Neuronal stem cell (in vitro differentiated cells): ENCODE measurements around the gene PNMA8B.

Experiments used
- DNase-seq: peaks from one replicate; pipeline ENCODE4 v3.0.0-alpha.2; 2013; ENCODE audit warnings: low spot score
- H2AFZ ChIP-seq: one replicate; pipeline ENCODE4 v1.6.1; 2013; ENCODE audit warnings: mild to moderate bottlenecking, low read length, inconsistent platforms
- H2AK5ac ChIP-seq: 2 replicates; pipeline ENCODE4 v1.6.1; 2013; ENCODE audit warnings: low read depth, mild to moderate bottlenecking, inconsistent platforms, low read length, moderate library complexity, mixed read lengths
- H2BK120ac ChIP-seq: 2 replicates; pipeline ENCODE4 v1.6.1; 2013; ENCODE audit warnings: low read depth, mild to moderate bottlenecking, inconsistent platforms, low read length, moderate library complexity, mixed read lengths
- H2BK12ac ChIP-seq: one replicate; pipeline ENCODE4 v1.6.1; 2013; ENCODE audit warnings: low read length, inconsistent platforms
- H2BK15ac ChIP-seq: 2 replicates; pipeline ENCODE4 v1.6.1; 2013; ENCODE audit warnings: mild to moderate bottlenecking, low read length, inconsistent platforms, mixed read lengths
- H2BK5ac ChIP-seq: one replicate; pipeline ENCODE4 v1.6.1; 2013; ENCODE audit warnings: inconsistent platforms, mild to moderate bottlenecking, low read length, moderate library complexity
- H3K14ac ChIP-seq: one replicate; pipeline ENCODE4 v1.6.1; 2013; ENCODE audit warnings: low read length, inconsistent platforms
- H3K18ac ChIP-seq: 2 replicates; pipeline ENCODE4 v1.6.1; 2013; ENCODE audit warnings: low read length, inconsistent platforms
- H3K23ac ChIP-seq: 2 replicates; pipeline ENCODE4 v1.6.1; 2013; ENCODE audit warnings: low read depth, mild to moderate bottlenecking, mixed read lengths, low read length, inconsistent platforms; ENCODE audit not compliant: poor library complexity
- H3K27ac ChIP-seq: replicated peaks from 3 replicates; pipeline ENCODE4 v1.5.1; 2013; ENCODE audit warnings: low read length, inconsistent platforms
- H3K27me3 ChIP-seq, 3 experiments: 2 replicates each; pipeline ENCODE4 v1.6.1; 2013; ENCODE audit warnings: low read length in 3 of 3, mild to moderate bottlenecking in 2 of 3, inconsistent platforms in 1 of 3, low read depth in 1 of 3, mixed read lengths in 1 of 3, moderate library complexity in 1 of 3; ENCODE audit not compliant: control insufficient read depth in 3 of 3, insufficient read depth in 3 of 3
- H3K36me3 ChIP-seq, 2 donors: replicated peaks in 1 of 2; 2 replicates each; pipeline ENCODE4 v1.6.1; 2013; ENCODE audit warnings: low read length in 2 of 2; ENCODE audit not compliant: control insufficient read depth in 2 of 2, insufficient read depth in 2 of 2
- H3K4ac ChIP-seq: 2 replicates; pipeline ENCODE4 v1.6.1; 2013; ENCODE audit warnings: inconsistent platforms, mild to moderate bottlenecking, low read length, moderate library complexity
- H3K4me1 ChIP-seq, 2 donors: 1 replicate in 1 of 2; 2 replicates in 1 of 2; pipeline ENCODE4 v1.6.1; 2013; ENCODE audit warnings: low read length in 2 of 2, low read depth in 1 of 2; ENCODE audit not compliant: control insufficient read depth in 2 of 2, insufficient read depth in 1 of 2
- H3K4me2 ChIP-seq: one replicate; pipeline ENCODE4 v1.6.1; 2013; ENCODE audit warnings: mild to moderate bottlenecking, low read length, inconsistent platforms; ENCODE audit not compliant: insufficient read depth, poor library complexity, severe bottlenecking
- H3K4me3 ChIP-seq, 2 donors: 2 replicates each; pipeline ENCODE4 v1.5.1; 2013; ENCODE audit warnings: low read length in 2 of 2, mild to moderate bottlenecking in 2 of 2, inconsistent platforms in 1 of 2, moderate library complexity in 1 of 2
- H3K79me1 ChIP-seq: one replicate; pipeline ENCODE4 v1.6.1; 2013; ENCODE audit warnings: low read depth, mild to moderate bottlenecking, inconsistent platforms, low read length, moderate library complexity
- H3K9ac ChIP-seq: one replicate; pipeline ENCODE4 v1.6.1; 2013; ENCODE audit warnings: mild to moderate bottlenecking, low read depth, low read length, inconsistent platforms; ENCODE audit not compliant: poor library complexity
- H3K9me3 ChIP-seq, 2 donors: replicated peaks in 1 of 2; 2 replicates each; pipeline versions ENCODE3 to v1.6.1; 2013; ENCODE audit warnings: low read length in 2 of 2, mild to moderate bottlenecking in 2 of 2, inconsistent platforms in 1 of 2, low read depth in 1 of 2, mixed read lengths in 1 of 2, moderate library complexity in 1 of 2; ENCODE audit not compliant: control insufficient read depth in 2 of 2, insufficient read depth in 1 of 2
- H4K8ac ChIP-seq: one replicate; pipeline ENCODE4 v1.6.1; 2013; ENCODE audit warnings: low read depth, mild to moderate bottlenecking, inconsistent platforms, low read length, moderate library complexity
- H4K91ac ChIP-seq: one replicate; pipeline ENCODE4 v1.6.1; 2013; ENCODE audit warnings: low read length, low read depth, mild to moderate bottlenecking, inconsistent platforms; ENCODE audit not compliant: poor library complexity
- WGBS, 2 donors: extraction: QIAGEN DNeasy Blood & Tissue Kit; methylation state at CpG; one replicate each; pipeline ENCODE4 v1.1.7; 2013; ENCODE audit warnings: missing lambda C conversion rate in 2 of 2, mixed read lengths in 1 of 2; ENCODE audit not compliant: insufficient read length in 2 of 2, insufficient replicate concordance in 1 of 2; ENCODE audit errors: extremely low coverage in 2 of 2; 5-methylcytosine and 5-hydroxymethylcytosine counted together

PNMA8B gene

DNA sequence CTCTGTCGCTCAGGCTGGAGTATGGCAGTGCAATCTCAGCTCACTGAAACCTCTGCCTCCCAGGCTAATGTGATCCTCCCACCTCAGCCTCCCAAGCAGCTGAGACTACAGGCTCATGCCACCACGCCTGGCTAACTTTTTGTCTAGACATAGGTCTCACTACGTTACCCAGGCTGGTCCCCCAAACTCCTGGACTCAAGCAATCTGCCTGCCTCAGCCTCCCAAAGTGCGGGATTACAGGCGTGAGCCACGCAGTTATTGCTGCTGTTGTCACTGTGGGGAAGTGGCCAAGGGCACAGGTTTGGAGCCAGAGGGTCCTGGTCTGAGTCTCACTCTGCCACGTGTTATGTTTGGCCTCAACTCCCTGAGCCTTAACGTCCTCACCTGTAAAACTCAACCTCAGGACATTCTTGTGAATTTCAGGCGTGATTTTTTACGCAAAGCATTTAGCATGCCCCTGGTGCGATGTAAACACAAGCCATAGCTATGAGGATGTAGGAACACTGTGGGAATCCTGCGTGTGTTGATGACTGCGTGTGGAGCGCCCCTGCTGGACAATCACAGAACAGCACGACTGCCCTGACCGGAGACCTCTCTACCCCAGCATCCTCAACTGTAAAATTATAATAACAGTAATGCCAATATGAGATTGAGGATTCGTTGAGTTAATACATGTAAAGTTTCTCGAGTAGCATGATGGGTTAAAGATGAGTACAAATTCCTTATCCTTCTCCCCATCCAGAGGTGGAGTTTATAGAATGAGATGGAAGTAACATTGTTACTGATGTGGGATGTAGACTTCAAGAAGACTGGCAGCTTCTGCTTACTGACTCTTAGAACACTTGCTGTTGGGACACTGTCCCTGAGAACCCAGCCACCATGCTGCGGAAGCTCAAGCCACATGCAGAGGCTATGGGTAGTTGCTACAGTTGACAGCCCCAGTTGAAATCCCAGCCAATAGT is 41.8 kb upstream of the PNMA8B start:
- Histone ChIP-seq H3K4ac (no peak overlapping the region), H3K18ac (no peak overlapping the region), H3K27me3 (no peaks in the 10 kb centered on the region), H3K4me1 (peaks cover 12 to 16% of the 10 kb centered on the region in 2 donors), H3K79me1 (no peaks in the 10 kb centered on the region), H4K8ac (no peak overlapping the region), H3K9ac (no peak overlapping the region), H2BK120ac (no peak overlapping the region), H2BK5ac (no peak overlapping the region), H3K36me3 (no peaks in the 10 kb centered on the region), H2AFZ (no peak overlapping the region), H2AK5ac (no peak overlapping the region), H4K91ac (no peak overlapping the region), H3K9me3 (no peaks in the 10 kb centered on the region), H3K23ac (no peak overlapping the region), H3K27ac (no peak overlapping the region), H3K14ac (no peak overlapping the region), H2BK12ac (no peak overlapping the region), H2BK15ac (no peak overlapping the region), H3K4me3 (no peak overlapping the region), H3K4me2 (no peak overlapping the region)
- no CpG with 5 or more reads among the region's 19 CpGs for WGBS, 2 donors
- no peak for DNase-seq

DNA sequence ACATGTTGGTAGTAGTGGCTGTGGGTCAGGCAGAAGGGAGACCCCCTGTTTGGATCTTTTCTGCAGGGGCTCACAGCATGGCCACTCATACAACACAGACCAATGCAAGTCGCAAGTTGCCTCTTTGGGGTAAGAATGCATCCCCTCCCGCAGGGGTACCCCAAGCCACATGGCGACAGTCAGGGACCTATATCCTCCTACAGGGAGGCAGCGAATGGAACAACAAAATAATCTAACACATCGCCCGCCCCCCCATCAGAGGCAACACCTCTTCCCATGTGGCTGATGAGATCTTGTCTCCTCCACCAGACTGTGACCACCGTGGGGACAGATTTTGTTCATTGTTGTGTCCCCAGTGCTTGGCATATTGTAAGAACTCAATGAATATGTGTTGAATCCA is 40.7 kb upstream of the PNMA8B start:
- H2AFZ ChIP-seq: no peak overlapping the region
- H3K4me1 ChIP-seq: peaks cover 12 to 16% of the 10 kb centered on the region in 2 donors
- DNase-seq: no peak
- H3K18ac ChIP-seq: no peak overlapping the region
- H3K27me3 ChIP-seq: no peaks in the 10 kb centered on the region
- H3K79me1 ChIP-seq: no peaks in the 10 kb centered on the region
- H3K9ac ChIP-seq: no peak overlapping the region
- WGBS, 2 donors: no CpG with 5 or more reads among the region's 7 CpGs
- H3K4me2 ChIP-seq: no peak overlapping the region
- no peak overlapping the region for H3K4ac ChIP-seq
- no peak overlapping the region for H3K23ac ChIP-seq
- no peak overlapping the region for H2AK5ac ChIP-seq
- no peak overlapping the region for H2BK5ac ChIP-seq
- H4K91ac ChIP-seq: no peak overlapping the region
- H2BK12ac ChIP-seq: no peak overlapping the region
- H3K14ac ChIP-seq: no peak overlapping the region
- no peak overlapping the region for H3K4me3 ChIP-seq
- no peak overlapping the region for H2BK120ac ChIP-seq
- no peaks in the 10 kb centered on the region for H3K9me3 ChIP-seq
- H3K27ac ChIP-seq: no peak overlapping the region
- H3K36me3 ChIP-seq: no peaks in the 10 kb centered on the region
- no peak overlapping the region for H2BK15ac ChIP-seq
- no peak overlapping the region for H4K8ac ChIP-seq

DNA sequence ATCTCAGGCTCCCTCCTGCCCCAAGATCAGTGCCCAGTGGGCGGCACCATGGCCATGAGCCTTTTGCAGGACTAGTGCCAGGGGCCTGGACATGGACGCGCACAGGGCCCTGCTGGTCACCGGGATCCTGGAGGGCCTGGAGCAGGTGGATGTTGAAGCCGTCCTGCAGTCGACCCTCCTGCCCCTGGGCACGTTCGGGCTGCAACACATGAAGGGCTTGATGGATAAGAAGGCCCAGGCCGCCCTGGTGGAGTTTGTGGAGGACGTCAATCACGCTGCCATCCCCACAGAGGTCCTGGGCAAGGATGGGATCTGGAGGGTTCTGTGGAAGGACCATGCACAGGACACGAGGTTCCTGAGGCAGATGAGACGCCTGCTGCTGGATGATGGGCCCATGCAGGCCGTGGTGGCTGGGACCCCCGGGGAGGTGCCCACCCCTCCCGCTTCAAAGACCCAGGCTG is 38.0 kb upstream of the PNMA8B start:
- no peak overlapping the region for H4K8ac ChIP-seq
- peak overlapping the region; percentile 25 for H3K23ac ChIP-seq
- H3K9me3 ChIP-seq: no peaks in the 10 kb centered on the region
- H3K9ac ChIP-seq: no peak overlapping the region
- no peaks in the 10 kb centered on the region for H3K79me1 ChIP-seq
- H3K27me3 ChIP-seq: peaks cover 0 to 1% (median 0%) of the 10 kb centered on the region in 3 experiments
- H3K4ac ChIP-seq: peak overlapping the region; percentile 8
- H2AFZ ChIP-seq: no peak overlapping the region
- H3K4me2 ChIP-seq: no peak overlapping the region
- no peak for DNase-seq
- no peak overlapping the region for H2BK120ac ChIP-seq
- peak overlapping the region; percentile 76 for H2BK12ac ChIP-seq
- H3K36me3 ChIP-seq: no peaks in the 10 kb centered on the region
- peak overlapping the region; percentile 31 for H2BK5ac ChIP-seq
- H3K4me1 ChIP-seq: peaks cover 18 to 19% of the 10 kb centered on the region in 2 donors
- no CpG with 5 or more reads among the region's 16 CpGs for whole genome bisulfite sequencing, 2 donors
- no peak overlapping the region for H3K4me3 ChIP-seq
- peak overlapping the region; percentile 44 for H3K14ac ChIP-seq
- no peak overlapping the region for H4K91ac ChIP-seq
- H3K27ac ChIP-seq: no peak overlapping the region
- H2AK5ac ChIP-seq: peak overlapping the region; percentile 68
- H2BK15ac ChIP-seq: peak overlapping the region; percentile 60
- H3K18ac ChIP-seq: peak overlapping the region; percentile 67

DNA sequence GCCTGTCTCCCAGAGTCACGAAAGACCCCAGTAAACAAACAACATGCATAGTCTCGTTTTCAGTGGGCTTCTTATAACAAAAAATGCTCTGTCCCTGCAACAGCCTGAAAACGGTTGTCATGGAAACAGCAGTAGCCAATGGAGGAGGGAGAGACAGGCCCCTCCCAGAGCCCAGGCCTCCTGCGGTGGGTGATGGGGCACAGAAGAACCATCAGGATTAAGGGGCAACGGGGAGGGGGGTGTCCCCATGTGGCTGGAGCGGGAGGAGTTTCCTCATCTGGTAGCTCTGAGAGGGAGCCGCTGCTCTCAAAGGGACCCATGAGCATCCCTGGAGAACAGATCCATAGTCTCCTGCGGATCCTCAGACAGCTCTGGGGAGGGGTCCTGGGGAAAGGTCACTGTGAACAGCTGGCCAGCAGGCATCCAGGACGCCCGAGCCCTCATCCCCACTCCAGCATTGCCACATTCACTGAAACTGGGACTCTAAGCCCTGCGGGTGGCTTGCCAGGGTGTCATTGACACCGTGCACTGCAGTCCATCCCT is 37.5 kb upstream of the PNMA8B start:
- Histone ChIP-seq H2BK15ac (peak overlapping the region; percentile 60), H4K8ac (no peak overlapping the region), H2AFZ (peak overlapping the region; percentile 75), H2BK5ac (peak overlapping the region; percentile 31), H4K91ac (no peak overlapping the region), H3K23ac (no peak overlapping the region), H3K36me3 (no peaks in the 10 kb centered on the region), H3K27me3 (peaks cover 0 to 6% (median 0%) of the 10 kb centered on the region in 3 experiments), H3K9me3 (no peaks in the 10 kb centered on the region), H3K27ac (no peak overlapping the region), H3K14ac (peak overlapping the region; percentile 44), H2BK12ac (peak overlapping the region; percentile 76), H3K4me3 (no peak overlapping the region), H2BK120ac (no peak overlapping the region), H3K4me1 (peaks cover 18 to 19% of the 10 kb centered on the region in 2 donors), H3K4ac (peak overlapping the region; percentile 8), H2AK5ac (peak overlapping the region; percentile 68), H3K79me1 (no peaks in the 10 kb centered on the region), H3K4me2 (peak overlapping the region; percentile 12), H3K9ac (peak overlapping the region; percentile 7), H3K18ac (peak overlapping the region; percentile 67)
- WGBS, 2 donors: no CpG with 5 or more reads among the region's 12 CpGs
- no peak for DNase-seq
